ENCODE data around the gene DCTN2. TPM values are rescaled to one million over a fixed set of nuclear protein-coding genes. Genes with fewer than 3 reads are reported as not detected.

The DCTN2 gene
- total RNA-seq, 1 donor from 2014 or later = 90.1 TPM

- DNase-seq (ENCODE audit: low read depth, low spot score) = no peak
Measured at GRCh38 chr12:57550641-57551549, 3.9 kb upstream of the DCTN2 start.

- DNase-seq (ENCODE audit: low read depth, low spot score) = no peak
Measured at GRCh38 chr12:57549909-57550640, 3.1 kb upstream of the DCTN2 start, which contains the start of gene KIF5A. Gene KIF5A (plus strand): TSS chr12:57550044. CDS start chr12:57550272, 228 bp downstream.

- no peak for DNase-seq (ENCODE audit: low read depth, low spot score)
Measured at GRCh38 chr12:57549203-57549908, 2.4 kb upstream of the DCTN2 start.

GRCh38 chr12:57548488-57548887 is 1.5 kb upstream of the DCTN2 start:
- no peak for DNase-seq (ENCODE audit: low read depth, low spot score)

GRCh38 chr12:57548013-57548315 is 972 bp upstream of the DCTN2 start:
- no peak for DNase-seq (ENCODE audit: low read depth, low spot score)

- no peak for DNase-seq (ENCODE audit: low read depth, low spot score)
Measured at GRCh38 chr12:57547288-57548012, 458 bp upstream of the DCTN2 start.

- no peak for DNase-seq (ENCODE audit: low read depth, low spot score)
Measured at GRCh38 chr12:57545809-57546437, 1.1 kb downstream of the DCTN2 start.

- DNase-seq (ENCODE audit: low read depth, low spot score) = no peak
Measured at GRCh38 chr12:57543581-57543980, 3.4 kb downstream of the DCTN2 start.

GRCh38 chr12:57541717-57542116 is 5.3 kb downstream of the DCTN2 start:
- no peak for DNase-seq (ENCODE audit: low read depth, low spot score)

GRCh38 chr12:57541001-57541400 is 6.0 kb downstream of the DCTN2 start:
- DNase-seq (ENCODE audit: low read depth, low spot score) = no peak

GRCh38 chr12:57539134-57539768 is 7.7 kb downstream of the DCTN2 start:
- DNase-seq (ENCODE audit: low read depth, low spot score) = no peak

GRCh38 chr12:57536597-57536942 is 10.4 kb downstream of the DCTN2 start:
- DNase-seq (ENCODE audit: low read depth, low spot score) = no peak

- no peak for DNase-seq (ENCODE audit: low read depth, low spot score)
Measured at GRCh38 chr12:57535764-57536596, 11.0 kb downstream of the DCTN2 start.

- no peak for DNase-seq (ENCODE audit: low read depth, low spot score)
Measured at GRCh38 chr12:57534991-57535543, 11.9 kb downstream of the DCTN2 start.

- no peak for DNase-seq (ENCODE audit: low read depth, low spot score)
Measured at GRCh38 chr12:57534250-57534649, 12.7 kb downstream of the DCTN2 start.

GRCh38 chr12:57533108-57533507 is 13.9 kb downstream of the DCTN2 start:
- no peak for DNase-seq (ENCODE audit: low read depth, low spot score)

GRCh38 chr12:57531836-57532235 is 15.2 kb downstream of the DCTN2 start:
- no peak for DNase-seq (ENCODE audit: low read depth, low spot score)

GRCh38 chr12:57530396-57531142 is 16.4 kb downstream of the DCTN2 start:
- no peak for DNase-seq (ENCODE audit: low read depth, low spot score)

GRCh38 chr12:57529831-57530230 is 17.2 kb downstream of the DCTN2 start:
- no peak for DNase-seq (ENCODE audit: low read depth, low spot score)

Data from pulmonary artery endothelial cell (primary cell).